ENCODE data around the gene SVIL. TPM values are rescaled to one million over a fixed set of nuclear protein-coding genes. Genes with fewer than 3 reads are reported as not detected.
"Not testable (repeated sequence)": the region's sequence is repeated elsewhere in the genome, so short reads cannot be mapped to it uniquely, and the experiment has no call there.

SVIL gene
- polyA plus RNA-seq, 1 experiment, result 47.9 TPM

DNA sequence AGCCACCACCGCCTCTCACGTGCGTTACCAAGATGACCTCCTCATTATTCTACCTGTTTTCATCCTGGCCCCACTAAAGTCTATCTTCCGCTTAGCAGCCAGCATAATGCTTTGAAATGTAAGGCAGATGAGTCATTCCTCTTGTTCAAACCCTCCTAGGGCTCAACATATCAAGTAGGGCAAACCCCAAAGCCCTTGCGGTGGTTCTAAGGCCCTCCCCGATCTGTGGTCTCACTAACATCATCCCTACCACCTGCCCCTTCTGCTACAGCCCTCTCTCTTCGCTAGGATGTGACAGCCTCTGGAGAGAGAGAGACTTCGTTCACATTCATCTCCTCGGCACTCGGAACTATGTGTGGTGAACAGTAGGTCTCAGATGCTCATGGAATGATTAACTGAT, 94.8 kb downstream of the SVIL start:
- H3K9me3 ChIP-seq (ENCODE audit: control insufficient read depth, insufficient read depth, low read length), result no peaks in the 10 kb centered on the region
- H3K27me3 ChIP-seq (ENCODE audit: control insufficient read depth, insufficient read depth, low read length), result no peaks in the 10 kb centered on the region
- no peak overlapping the region for H3K4me3 ChIP-seq (ENCODE audit: low read depth, low read length)
- TF ChIP-seq, protein P1, sequence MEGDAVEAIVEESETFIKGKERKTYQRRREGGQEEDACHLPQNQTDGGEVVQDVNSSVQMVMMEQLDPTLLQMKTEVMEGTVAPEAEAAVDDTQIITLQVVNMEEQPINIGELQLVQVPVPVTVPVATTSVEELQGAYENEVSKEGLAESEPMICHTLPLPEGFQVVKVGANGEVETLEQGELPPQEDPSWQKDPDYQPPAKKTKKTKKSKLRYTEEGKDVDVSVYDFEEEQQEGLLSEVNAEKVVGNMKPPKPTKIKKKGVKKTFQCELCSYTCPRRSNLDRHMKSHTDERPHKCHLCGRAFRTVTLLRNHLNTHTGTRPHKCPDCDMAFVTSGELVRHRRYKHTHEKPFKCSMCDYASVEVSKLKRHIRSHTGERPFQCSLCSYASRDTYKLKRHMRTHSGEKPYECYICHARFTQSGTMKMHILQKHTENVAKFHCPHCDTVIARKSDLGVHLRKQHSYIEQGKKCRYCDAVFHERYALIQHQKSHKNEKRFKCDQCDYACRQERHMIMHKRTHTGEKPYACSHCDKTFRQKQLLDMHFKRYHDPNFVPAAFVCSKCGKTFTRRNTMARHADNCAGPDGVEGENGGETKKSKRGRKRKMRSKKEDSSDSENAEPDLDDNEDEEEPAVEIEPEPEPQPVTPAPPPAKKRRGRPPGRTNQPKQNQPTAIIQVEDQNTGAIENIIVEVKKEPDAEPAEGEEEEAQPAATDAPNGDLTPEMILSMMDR (IDR thresholded peaks at IDR 0.05; ENCODE audit: low read depth, low read length), result no peak
- no peak for DNase-seq (ENCODE audit: low read depth, low spot score)
- POLR2A ChIA-PET, result no interaction called here
- H3K27ac ChIP-seq (ENCODE audit: low read depth, low read length), result no peak overlapping the region
- CTCF ChIA-PET, result no interaction called here

DNA sequence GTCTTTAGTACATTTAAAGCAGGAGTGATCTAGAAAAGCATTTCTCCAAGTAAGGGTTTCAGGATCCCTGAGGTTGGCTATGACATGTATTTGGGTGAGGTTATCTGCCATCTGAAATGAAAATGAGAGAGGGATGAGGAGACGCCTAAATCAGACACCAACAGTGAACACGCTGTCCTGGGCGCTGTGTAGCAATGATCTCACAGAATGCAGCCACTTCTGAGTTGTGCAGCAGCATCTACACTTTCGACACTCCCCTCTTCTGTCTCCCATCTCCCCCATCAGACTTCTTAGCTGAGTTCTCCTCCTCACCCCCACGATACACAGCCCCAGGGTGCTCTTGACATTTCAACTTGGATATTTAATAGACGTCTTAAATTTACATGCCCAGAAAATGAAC, 95.4 kb downstream of the SVIL start:
- Histone ChIP-seq H3K4me3 (ENCODE audit: low read depth, low read length) (no peak overlapping the region), H3K27me3 (ENCODE audit: control insufficient read depth, insufficient read depth, low read length) (no peaks in the 10 kb centered on the region), H3K27ac (ENCODE audit: low read depth, low read length) (no peak overlapping the region), H3K9me3 (ENCODE audit: control insufficient read depth, insufficient read depth, low read length) (no peaks in the 10 kb centered on the region)
- ChIA-PET POLR2A (no interaction called here), CTCF (no interaction called here)
- DNase-seq (ENCODE audit: low read depth, low spot score), result no peak
- TF ChIP-seq, protein P1 (IDR thresholded peaks at IDR 0.05; ENCODE audit: low read depth, low read length), result no peak

- no peaks in the 10 kb centered on the region for H3K9me3 ChIP-seq (ENCODE audit: control insufficient read depth, insufficient read depth, low read length)
- no peak for DNase-seq (ENCODE audit: low read depth, low spot score)
- H3K4me3 ChIP-seq (ENCODE audit: low read depth, low read length), result no peak overlapping the region
- ChIA-PET CTCF (no interaction called here), POLR2A (no interaction called here)
- TF ChIP-seq, protein P1 (IDR thresholded peaks at IDR 0.05; ENCODE audit: low read depth, low read length), result no peak
- no peak overlapping the region for H3K27ac ChIP-seq (ENCODE audit: low read depth, low read length)
- H3K27me3 ChIP-seq (ENCODE audit: control insufficient read depth, insufficient read depth, low read length), result no peaks in the 10 kb centered on the region
These were observed 97.0 kb downstream of the SVIL start for GRCh38 chr10:29537799-29538198.

DNA sequence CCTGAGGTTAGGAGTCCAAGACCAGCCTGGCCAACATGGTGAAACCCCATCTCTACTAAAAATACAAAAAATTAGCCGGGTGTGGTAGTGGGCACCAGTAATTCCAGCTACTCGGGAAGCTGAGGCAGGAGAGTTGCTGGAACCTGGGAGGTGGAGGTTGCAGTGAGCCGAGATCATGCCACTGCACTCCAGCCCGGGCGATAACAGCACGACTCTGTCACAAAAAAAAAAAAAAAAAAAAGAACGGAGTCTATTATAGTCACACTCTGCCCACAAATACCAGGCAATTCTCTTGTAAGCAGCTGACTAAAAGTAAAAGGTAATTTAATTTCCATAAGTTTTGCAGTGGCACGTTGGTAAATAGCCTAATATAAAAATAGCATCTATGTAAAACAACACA, 98.1 kb downstream of the SVIL start:
- H3K27ac ChIP-seq (ENCODE audit: low read depth, low read length); H3K27me3 ChIP-seq (ENCODE audit: control insufficient read depth, insufficient read depth, low read length); H3K9me3 ChIP-seq (ENCODE audit: control insufficient read depth, insufficient read depth, low read length); H3K4me3 ChIP-seq (ENCODE audit: low read depth, low read length); DNase-seq (ENCODE audit: low read depth, low spot score); POLR2A ChIA-PET: not testable (repeated sequence)
- CTCF ChIA-PET, result interaction anchor here (0.6 to 1.3 kb wide), 3 partner anchors 24 to 101 kb away, joined by 3 to 5 read pairs (median 5); no protein-coding TSS in a partner anchor

DNA sequence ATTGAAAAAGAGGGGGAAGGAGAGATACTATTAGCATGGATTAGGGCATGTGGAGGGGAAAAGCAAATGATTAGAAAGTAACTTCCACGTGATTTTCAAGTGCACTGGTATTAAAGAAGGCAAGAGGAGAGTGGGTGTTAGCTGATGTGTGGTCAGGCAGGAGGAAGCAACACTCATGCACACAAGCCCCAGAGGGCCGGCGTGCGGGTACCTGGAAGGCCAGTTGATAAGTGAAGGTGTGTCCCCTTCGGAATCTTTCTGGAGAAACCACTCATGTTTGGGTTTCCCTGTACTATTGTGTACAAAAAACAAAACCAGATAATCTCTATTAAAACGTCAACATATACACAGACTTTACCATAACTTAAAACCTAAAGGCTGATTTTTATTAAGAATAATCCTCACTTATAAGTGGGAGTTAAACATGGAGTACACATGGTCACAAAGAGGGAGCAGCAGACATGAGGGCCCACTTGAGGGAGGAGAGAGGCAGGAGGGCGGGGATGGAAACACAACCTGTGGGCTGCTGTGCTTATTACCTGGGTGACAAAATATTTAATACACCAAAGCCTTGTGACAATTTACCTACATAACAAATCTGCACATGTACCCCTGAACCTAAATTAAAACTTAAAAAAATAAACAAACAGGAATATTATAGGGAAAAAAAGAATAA, 98.9 kb downstream of the SVIL start:
- Histone ChIP-seq H3K27me3 (ENCODE audit: control insufficient read depth, insufficient read depth, low read length) (no peaks in the 10 kb centered on the region), H3K4me3 (ENCODE audit: low read depth, low read length) (peak overlapping the region; percentile 37), H3K27ac (ENCODE audit: low read depth, low read length) (peak overlapping the region; percentile 47), H3K9me3 (ENCODE audit: control insufficient read depth, insufficient read depth, low read length) (no peaks in the 10 kb centered on the region)
- TF ChIP-seq, protein P1 (IDR thresholded peaks at IDR 0.05; ENCODE audit: low read depth, low read length), result no peak
- ChIA-PET CTCF (interaction anchor here (0.8 to 2.3 kb wide), 12 partner anchors 9 to 149 kb away, joined by 3 to 41 read pairs (median 9); no protein-coding TSS in a partner anchor), POLR2A (no interaction called here)
- no peak for DNase-seq (ENCODE audit: low read depth, low spot score)

All from AG04450 (cell line).